ENCODE data around the gene LHPP.

LHPP gene

DNA sequence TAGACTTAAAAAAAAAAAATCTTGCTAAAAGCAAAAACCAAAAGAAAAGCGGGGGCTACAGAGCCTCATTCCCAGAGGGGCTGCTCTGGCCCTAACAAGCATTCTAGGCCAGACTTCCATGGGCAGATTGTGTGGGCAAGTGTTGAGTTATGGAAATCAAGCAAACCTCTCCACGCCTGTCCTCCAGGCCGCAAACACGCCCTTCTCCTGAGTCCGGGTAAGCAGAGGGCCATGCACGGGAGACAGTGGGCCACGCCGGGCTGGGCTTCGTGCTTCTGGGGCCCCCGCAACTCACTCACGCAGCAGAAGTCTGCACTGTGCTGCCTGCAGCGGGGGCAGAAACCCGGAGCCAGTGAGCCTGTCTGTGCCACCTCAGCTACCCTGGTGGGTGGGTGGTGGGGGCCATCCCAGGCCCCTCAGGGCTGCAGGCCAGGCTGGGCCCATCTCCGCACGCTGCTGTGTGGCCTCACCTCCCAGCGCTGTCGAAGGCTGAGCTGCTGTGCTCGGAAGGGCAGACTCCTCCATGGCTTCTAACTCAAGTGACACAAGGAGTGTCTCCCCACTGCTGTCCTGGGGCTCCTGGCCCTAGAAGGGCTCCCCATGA, 156.9 kb downstream of the LHPP start:
- DNase-seq, result no peak

DNA sequence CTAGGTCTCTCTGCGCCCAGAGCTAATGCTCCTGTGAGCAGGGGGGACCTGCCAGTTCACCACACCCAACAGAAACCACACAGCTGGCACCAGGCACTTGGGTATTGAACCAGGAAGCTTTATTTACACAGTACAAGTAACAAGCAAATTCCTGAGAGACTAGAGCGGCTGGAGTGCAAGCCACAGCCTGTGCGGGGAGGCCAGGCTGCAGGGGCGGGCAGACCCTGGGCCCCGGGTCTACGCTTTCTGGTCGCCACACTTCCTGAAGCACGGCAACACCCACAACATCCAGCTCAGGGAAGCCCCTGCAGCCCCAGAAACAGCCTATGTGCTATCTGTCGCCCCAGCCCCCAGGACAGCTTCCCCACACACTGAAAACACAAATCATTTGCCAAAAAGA, 157.6 kb downstream of the LHPP start:
- DNase-seq, result no peak

DNA sequence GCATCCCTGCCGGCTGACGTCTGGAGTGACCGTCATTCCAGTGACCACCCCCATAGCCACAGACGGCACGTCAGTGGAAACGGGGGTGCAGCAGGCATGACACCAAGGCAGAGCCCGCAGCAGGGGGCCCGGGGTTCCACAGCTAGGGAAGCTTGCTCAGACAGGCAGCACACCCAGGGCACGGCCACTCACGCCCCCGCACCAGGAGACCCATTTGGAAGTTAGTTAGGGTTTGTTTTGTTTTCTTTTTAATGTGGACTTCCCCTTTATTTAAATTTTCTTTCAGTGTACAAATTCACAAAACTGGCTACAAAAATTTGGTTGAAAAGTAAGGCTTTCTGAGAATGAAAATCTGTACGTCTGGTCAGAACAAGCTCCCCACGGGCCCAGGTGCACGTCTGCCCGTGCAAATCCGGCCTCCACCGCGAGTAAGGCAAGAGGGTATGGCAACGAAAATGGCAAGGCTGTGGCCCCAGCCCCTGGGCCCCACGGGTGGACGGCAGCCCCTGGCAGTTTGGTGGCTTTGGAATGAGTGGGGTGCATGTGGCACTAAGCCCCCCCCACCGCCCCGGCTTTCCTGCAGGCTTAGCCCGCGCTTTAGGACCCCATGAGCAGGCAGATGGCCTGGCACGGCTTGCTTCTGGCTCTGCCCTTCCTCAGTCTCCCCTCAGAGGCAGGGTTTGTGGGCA, 158.3 kb downstream of the LHPP start:
- DNase-seq, result no peak

DNA sequence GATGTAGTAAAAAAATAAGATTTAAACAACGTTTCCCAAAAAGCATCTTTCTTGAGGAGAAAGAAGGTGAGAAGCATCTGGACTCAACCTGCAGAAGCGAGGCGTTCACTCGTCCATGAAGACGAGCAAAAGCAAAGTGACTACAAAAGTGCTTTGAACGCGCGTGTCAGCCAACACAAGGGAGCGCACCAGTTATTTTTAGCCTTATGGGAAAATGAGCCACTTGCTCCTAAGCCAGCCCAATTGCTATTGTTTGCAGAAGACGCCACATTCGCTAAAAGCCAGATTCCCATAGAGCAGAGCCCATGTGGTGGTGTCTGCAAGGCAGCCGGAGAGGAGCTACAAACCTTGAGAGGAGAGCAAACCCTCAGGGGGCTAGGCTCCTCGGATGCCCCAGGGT, 160.0 kb downstream of the LHPP start:
- DNase-seq, result peak in 34 of 58 donors; percentile 30 to 74 (median 48)

GRCh38 chr10:124622158-124622557, 160.5 kb downstream of the LHPP start:
- DNase-seq, result no peak

- DNase-seq, result no peak
Observed at GRCh38 chr10:124622866-124623536, 161.4 kb downstream of the LHPP start.

DNA sequence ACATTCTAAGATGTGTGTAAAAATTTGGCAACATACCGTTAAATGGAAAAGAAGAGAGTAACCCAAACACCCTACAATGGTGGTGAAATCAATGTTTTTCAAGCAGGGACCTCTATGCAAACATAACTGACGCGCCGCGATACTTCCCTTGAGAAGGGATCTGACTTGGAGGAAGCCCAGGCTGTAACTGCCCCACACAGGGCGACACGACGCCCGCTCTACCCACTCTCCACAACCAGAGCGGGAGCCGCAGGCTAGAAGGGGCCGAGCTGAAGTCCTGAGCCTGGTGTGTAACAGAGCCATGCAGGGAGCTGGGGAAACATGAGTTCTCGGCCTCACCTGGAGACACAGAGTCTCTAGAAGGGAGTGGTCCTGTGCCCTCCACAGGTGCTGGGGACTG, 162.4 kb downstream of the LHPP start:
- DNase-seq, result no peak

DNA sequence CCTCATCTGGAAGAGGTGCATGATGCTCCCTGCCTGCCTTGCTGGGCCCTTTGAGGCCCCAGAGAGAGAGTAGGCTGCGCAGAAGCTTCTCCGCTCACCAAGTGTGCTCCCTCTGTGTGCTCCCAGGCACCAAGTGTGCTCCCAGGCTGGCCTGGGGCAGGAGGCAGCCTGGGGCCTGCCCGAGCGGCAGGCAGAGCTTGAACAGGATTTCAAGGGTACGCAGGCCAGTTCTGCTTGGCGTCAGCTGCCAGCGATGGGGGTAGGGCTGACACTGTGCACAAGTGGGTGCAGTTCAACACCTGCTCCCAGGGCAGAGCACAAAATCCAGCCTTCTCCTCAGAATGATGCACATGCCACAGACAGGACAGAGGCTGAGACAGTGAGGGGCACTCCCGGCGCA, 162.8 kb downstream of the LHPP start:
- no peak for DNase-seq

DNA sequence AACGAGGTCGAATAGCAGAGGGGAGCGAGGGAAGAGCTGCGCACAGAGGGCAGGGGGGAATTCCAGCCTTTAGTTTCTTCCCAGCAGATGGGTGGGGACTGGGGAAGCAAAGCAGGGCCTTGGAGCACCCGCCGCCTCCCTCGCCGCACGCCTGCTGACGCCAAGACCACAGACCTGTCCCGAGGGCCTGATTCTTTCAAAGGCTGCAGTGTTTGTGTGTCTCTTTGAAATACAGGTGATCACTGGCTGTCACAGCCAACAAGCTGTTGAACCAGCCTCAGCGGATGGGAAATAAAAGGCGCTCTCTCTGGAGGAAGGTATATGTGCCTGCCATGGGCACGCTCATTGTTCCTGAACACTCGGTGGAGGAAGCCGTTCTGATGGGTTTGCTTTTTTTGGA, 163.3 kb downstream of the LHPP start:
- DNase-seq, result no peak

GRCh38 chr10:124625831-124626238, 164.2 kb downstream of the LHPP start:
- DNase-seq, result no peak

DNA sequence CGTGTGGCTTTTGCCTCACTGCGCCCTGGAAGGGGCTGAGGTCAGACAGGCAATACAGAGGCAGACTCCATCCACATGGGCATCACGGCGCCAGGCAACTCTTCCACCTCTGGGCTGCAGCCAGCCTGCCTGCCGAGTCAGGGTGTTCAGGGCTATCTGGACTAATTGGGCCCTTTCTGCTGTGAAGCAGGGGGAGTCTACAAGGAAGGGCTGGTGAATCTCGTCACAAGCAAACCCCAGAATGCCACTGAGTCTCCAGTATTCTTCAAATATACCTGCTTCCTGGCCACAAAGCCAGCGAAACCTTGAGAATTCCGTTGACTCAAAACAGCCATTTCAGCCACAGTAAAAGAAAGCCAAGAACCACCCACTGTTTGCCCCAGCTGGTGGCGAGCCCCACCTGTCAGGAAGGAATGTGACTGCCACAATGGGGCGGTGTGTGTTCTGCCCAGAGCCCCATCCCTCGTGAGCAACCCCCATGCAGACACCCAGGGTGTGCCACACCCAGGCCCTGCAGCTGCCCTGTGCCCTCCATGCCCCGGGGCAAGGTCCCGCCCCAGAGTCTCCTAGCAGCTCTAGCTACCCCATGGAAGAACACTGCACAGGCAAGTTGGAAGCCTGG, 165.2 kb downstream of the LHPP start:
- DNase-seq, result no peak

DNA sequence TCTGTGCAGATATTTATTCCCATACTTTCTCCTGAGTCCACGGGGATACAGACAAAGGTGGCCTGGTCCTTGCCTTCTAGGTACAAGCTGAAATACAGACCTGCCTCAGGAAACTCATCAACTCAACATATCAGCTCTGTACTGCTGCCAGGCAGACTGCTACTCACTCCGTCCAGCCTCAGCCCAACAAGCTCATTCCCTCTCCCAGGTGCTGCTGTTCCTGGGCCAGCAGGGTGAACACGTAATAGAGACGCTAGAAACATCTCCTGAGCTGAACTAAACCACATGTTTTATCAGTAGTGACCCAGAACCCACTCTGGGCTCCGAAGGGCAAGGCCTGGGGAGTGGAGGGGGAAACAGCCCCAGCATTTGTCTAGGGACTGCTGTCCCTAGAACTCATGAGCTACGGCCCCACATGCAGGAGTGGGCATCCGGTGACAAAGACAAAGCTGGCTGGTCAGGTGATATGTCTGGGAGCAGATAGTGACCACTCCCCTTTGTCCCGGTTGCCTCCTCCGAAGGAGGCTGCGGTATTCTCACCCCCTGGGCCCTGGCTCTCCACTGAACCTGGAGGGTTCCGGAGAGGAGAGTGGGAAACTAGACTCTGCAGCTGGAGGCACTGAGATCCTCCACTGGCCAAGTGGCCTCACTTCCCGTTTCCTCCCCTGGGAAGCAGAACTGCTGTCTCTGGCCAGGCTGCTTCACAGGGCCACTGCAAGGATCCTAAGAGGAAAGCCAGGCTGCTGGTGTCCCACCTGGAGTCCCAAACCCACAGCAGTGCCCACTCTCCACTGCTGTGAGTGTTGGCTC, 166.4 kb downstream of the LHPP start:
- DNase-seq, result no peak

- DNase-seq, result no peak
Observed at GRCh38 chr10:124628676-124629021, 167.0 kb downstream of the LHPP start.

DNA sequence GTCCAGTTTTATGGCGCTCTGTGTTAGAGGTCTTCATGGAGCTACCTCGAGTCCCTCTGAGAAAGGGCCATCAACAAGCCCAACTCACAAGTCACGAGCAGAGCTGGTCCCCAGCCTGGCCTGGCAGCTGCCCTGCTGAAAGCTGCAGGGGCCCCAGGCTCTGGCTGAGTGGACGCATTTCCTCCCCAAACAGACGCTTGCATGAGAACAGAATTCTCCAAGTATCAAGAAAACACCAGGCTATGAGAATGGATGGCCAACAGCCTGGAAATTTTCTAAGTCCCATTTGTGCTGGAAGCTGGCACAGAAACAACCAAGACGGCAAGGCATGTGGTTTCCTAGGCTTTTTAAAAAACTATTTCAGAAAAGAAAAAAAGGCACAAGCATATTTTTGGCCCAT, 167.8 kb downstream of the LHPP start:
- peak in 48 of 58 donors; percentile 17 to 91 (median 71) for DNase-seq

GRCh38 chr10:124629842-124630241, 168.2 kb downstream of the LHPP start:
- peak in 23 of 58 donors; percentile 33 to 81 (median 64) for DNase-seq

GRCh38 chr10:124630551-124630950, 168.9 kb downstream of the LHPP start:
- DNase-seq, result peak in 1 of 58 donors; percentile 55

DNA sequence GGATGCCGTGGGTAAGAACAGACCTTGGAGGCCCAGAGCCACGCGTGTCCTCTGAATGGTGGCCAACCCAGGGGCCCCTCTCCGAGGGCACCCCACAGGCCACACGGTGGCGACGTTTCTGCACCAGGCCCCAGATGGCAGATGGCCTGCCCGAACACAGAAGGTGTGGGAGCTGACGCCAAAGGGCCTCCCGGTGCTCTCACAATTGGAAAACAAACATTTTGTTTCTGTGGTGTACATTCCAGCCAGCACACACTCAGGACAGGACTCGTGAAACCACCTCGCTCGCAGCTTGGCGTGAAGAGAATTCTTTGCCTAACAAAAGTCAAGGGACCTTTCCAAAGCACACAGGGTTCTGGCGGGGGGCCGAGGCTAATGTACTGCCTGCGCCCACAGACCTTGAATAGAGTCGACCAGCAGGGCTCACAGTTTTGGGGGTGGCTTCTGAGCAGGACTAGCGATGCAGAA, 170.5 kb downstream of the LHPP start:
- peak in 14 of 58 donors; percentile 28 to 63 (median 42) for DNase-seq

DNA sequence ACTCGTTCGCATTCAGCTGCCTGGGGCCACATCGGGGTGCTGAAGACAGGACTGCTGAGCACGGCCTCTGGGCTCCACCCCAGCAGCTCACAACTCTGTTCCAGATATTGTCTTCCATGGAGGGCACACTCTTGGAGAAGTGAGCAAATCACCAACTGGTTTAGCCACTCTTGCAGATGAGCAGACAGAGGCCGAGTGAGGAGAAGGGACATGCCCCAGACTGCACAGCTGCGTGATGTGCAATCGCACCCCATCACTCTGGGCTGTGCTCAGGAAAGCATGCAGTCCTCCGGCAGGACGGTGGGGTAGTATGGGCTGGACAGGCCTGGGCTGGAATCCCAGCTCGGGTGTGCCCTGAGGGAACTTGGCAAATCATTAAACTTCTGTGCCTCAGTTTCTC, 170.9 kb downstream of the LHPP start:
- DNase-seq, result no peak

DNA sequence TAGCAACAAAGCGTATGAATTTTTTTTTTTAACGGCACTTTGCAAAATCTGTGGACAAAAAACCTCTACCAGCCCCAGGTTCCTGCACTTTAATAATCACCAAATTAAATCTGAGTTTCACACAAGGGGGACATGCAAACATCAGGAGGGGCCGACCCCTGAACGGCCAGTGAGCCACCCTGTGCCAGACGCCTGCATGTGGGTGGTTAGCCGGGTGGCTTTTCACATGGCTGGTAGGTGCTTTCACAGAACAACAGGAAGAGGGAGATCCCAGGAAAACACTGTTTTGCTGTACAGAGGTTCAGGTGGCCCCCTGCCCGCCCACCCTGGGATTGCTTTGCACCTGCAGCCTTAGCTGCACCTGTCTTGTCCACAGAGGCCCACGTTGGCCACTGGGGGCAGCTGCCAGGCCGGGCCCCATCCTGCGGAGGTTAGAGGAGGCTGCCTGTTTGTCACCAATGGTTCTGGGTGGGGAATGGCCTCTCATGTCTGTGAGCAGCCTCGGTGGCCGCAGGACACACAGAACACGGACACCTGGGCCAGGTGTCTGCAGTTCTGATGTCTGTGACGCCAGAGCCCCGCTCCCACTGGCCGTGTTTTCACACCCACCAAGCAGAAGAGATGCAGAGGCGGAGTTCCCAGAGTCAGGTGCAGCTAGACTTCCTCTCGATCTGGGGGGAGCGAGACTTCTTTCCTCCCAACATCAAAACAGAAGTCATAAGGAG, 174.8 kb downstream of the LHPP start:
- DNase-seq, result no peak

GRCh38 chr10:124637091-124637700, 175.6 kb downstream of the LHPP start:
- no peak for DNase-seq

Measured in anterior cingulate cortex (tissue), 58 donors.